ENCODE data around the gene CBLB. TPM values are rescaled to one million over a fixed set of nuclear protein-coding genes. Genes with fewer than 3 reads are reported as not detected.
A peak's percentile ranks its signal among the peaks of the same experiment; 100 is the strongest.

CBLB gene
- total and polyA plus RNA-seq, 2 donors (not counting 1 experiment from before 2014, with no cell fraction given): 26.9 to 28.5 TPM

DNA sequence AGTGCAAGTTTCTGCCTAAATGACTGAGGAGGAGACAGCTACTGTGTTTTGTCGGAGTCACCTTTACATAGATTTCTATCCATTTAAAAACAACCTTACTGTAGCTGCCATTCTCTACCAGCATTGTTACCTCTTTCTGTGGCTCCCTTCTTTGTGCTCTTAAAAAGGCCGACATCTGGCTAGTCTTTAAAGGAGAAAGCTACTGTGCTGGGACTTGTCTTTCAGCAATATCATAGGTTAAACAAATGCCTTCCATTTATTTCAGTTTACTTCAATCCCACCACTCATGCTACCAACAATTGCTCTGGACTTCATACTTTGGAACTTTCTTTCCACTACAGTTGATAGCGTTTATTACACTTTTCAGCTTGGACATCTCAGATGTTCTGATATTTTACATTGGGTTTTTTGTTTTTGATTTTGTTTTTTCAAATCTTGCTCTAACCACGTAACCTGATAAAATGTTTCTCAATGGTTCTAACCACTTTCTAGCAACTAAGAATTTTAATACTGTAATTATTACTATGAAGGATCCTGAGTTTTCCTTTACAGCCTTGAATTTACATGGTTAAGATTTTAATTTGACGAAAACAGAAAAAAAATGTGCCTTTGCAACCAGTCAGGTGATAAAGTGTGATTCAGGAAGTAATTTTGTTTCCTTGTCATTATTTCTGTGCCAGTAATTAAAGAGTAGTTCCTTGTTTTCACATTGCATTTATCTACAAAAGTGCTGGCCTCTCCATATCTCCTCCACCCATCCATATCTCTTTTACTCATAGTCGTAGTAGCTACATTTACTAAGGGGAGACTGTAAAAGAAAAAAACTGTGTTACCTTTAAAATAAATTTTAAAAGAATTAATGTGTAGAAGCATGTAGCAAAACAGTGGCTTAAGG is 1.3 kb upstream of the CBLB start:
- Histone ChIP-seq H4K20me1 (ENCODE audit: control insufficient read depth, extremely low read depth, insufficient read depth, low read length) (no peaks in the 10 kb centered on the region), H3K4me2 (ENCODE audit: extremely low read depth, insufficient read depth, low read length) (peak overlapping the region; percentile 98), H3K27me3 (ENCODE audit: control insufficient read depth, insufficient read depth, low read length) (no peaks in the 10 kb centered on the region), H3K27ac (ENCODE audit: insufficient read depth, low read length) (peak overlapping the region; percentile 97), H3K4me1 (ENCODE audit: control insufficient read depth, extremely low read depth, insufficient read depth, low read length) (no peaks in the 10 kb centered on the region), H3K36me3 (ENCODE audit: control insufficient read depth, insufficient read depth, low read length) (no peaks in the 10 kb centered on the region), H2AFZ (ENCODE audit: low read length) (peak overlapping the region; percentile 66), H3K4me3 (replicated peaks in 1 of 4; ENCODE audit: control extremely low read depth in 1 of 4, insufficient read depth in 1 of 4, low read depth in 3 of 4, low read length in 4 of 4) (peak overlapping the region; percentile 68 to 91 (median 86)), H3K9ac (ENCODE audit: insufficient read depth, low read length) (peak overlapping the region; percentile 57), H3K79me2 (ENCODE audit: control insufficient read depth, insufficient read depth, low read length) (peaks cover 29% of the 10 kb centered on the region), H3K9me3 (ENCODE audit: control insufficient read depth, insufficient read depth, low read depth, low read length) (no peaks in the 10 kb centered on the region)
- DNase-seq (ENCODE audit: low read depth in 2 of 2): no peak
- TF ChIP-seq CTCF (conservative IDR thresholded peaks at IDR 0.05 in 1 of 2, IDR thresholded peaks at IDR 0.05 in 1 of 2; ENCODE audit: low read depth in 1 of 2, low read length in 2 of 2): no peak
- no peak for TF ChIP-seq EZH2 (IDR thresholded peaks at IDR 0.05; ENCODE audit: low read length, missing control alignments)

GRCh38 chr3:105869531-105869833 is 670 bp upstream of the CBLB start:
- Histone ChIP-seq H3K27ac (ENCODE audit: insufficient read depth, low read length) (peak overlapping the region; percentile 97), H2AFZ (ENCODE audit: low read length) (peak overlapping the region; percentile 66), H4K20me1 (ENCODE audit: control insufficient read depth, extremely low read depth, insufficient read depth, low read length) (no peaks in the 10 kb centered on the region), H3K4me1 (ENCODE audit: control insufficient read depth, extremely low read depth, insufficient read depth, low read length) (no peaks in the 10 kb centered on the region), H3K9me3 (ENCODE audit: control insufficient read depth, insufficient read depth, low read depth, low read length) (no peaks in the 10 kb centered on the region), H3K4me3 (replicated peaks in 1 of 4; ENCODE audit: control extremely low read depth in 1 of 4, insufficient read depth in 1 of 4, low read depth in 3 of 4, low read length in 4 of 4) (peak overlapping the region; percentile 68 to 91 (median 86)), H3K79me2 (ENCODE audit: control insufficient read depth, insufficient read depth, low read length) (peaks cover 31% of the 10 kb centered on the region), H3K36me3 (ENCODE audit: control insufficient read depth, insufficient read depth, low read length) (no peaks in the 10 kb centered on the region), H3K27me3 (ENCODE audit: control insufficient read depth, insufficient read depth, low read length) (no peaks in the 10 kb centered on the region), H3K4me2 (ENCODE audit: extremely low read depth, insufficient read depth, low read length) (peak overlapping the region; percentile 98), H3K9ac (ENCODE audit: insufficient read depth, low read length) (peak overlapping the region; percentile 57)
- no peak for DNase-seq (ENCODE audit: low read depth in 2 of 2)
- no peak for TF ChIP-seq EZH2 (IDR thresholded peaks at IDR 0.05; ENCODE audit: low read length, missing control alignments)
- no peak for TF ChIP-seq CTCF (conservative IDR thresholded peaks at IDR 0.05 in 1 of 2, IDR thresholded peaks at IDR 0.05 in 1 of 2; ENCODE audit: low read depth in 1 of 2, low read length in 2 of 2)

- Histone ChIP-seq H3K9ac (ENCODE audit: insufficient read depth, low read length) (peak overlapping the region; percentile 98), H3K36me3 (ENCODE audit: control insufficient read depth, insufficient read depth, low read length) (no peaks in the 10 kb centered on the region), H3K9me3 (ENCODE audit: control insufficient read depth, insufficient read depth, low read depth, low read length) (no peaks in the 10 kb centered on the region), H4K20me1 (ENCODE audit: control insufficient read depth, extremely low read depth, insufficient read depth, low read length) (no peaks in the 10 kb centered on the region), H3K27me3 (ENCODE audit: control insufficient read depth, insufficient read depth, low read length) (no peaks in the 10 kb centered on the region), H2AFZ (ENCODE audit: low read length) (peak overlapping the region; percentile 71), H3K4me1 (ENCODE audit: control insufficient read depth, extremely low read depth, insufficient read depth, low read length) (no peaks in the 10 kb centered on the region), H3K4me3 (replicated peaks in 1 of 4; ENCODE audit: control extremely low read depth in 1 of 4, insufficient read depth in 1 of 4, low read depth in 3 of 4, low read length in 4 of 4) (peak overlapping the region; percentile 68 to 95 (median 88)), H3K4me2 (ENCODE audit: extremely low read depth, insufficient read depth, low read length) (peak overlapping the region; percentile 67), H3K79me2 (ENCODE audit: control insufficient read depth, insufficient read depth, low read length) (peaks cover 39% of the 10 kb centered on the region), H3K27ac (ENCODE audit: insufficient read depth, low read length) (peak overlapping the region; percentile 97)
- TF ChIP-seq CTCF (conservative IDR thresholded peaks at IDR 0.05 in 1 of 2, IDR thresholded peaks at IDR 0.05 in 1 of 2; ENCODE audit: low read depth in 1 of 2, low read length in 2 of 2) (no peak), EZH2 (IDR thresholded peaks at IDR 0.05; ENCODE audit: low read length, missing control alignments) (no peak)
- peak; percentile 46 to 62 for DNase-seq (ENCODE audit: low read depth in 2 of 2)
Observed at GRCh38 chr3:105868431-105868741, 426 bp downstream of the CBLB start.
